Measurements from ENCODE around the gene PDE3A. TPM values are rescaled to one million over a fixed set of nuclear protein-coding genes. Genes with fewer than 3 reads are reported as not detected.

Gene PDE3A
- total RNA-seq, 1 donor from 2014 or later: 27.9 TPM

- TF ChIP-seq, protein P1, sequence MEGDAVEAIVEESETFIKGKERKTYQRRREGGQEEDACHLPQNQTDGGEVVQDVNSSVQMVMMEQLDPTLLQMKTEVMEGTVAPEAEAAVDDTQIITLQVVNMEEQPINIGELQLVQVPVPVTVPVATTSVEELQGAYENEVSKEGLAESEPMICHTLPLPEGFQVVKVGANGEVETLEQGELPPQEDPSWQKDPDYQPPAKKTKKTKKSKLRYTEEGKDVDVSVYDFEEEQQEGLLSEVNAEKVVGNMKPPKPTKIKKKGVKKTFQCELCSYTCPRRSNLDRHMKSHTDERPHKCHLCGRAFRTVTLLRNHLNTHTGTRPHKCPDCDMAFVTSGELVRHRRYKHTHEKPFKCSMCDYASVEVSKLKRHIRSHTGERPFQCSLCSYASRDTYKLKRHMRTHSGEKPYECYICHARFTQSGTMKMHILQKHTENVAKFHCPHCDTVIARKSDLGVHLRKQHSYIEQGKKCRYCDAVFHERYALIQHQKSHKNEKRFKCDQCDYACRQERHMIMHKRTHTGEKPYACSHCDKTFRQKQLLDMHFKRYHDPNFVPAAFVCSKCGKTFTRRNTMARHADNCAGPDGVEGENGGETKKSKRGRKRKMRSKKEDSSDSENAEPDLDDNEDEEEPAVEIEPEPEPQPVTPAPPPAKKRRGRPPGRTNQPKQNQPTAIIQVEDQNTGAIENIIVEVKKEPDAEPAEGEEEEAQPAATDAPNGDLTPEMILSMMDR (IDR thresholded peaks at IDR 0.05): no peak
- peaks cover 4% of the 10 kb centered on the region for H3K9me3 Mint-ChIP-seq (ENCODE audit: low read depth)
- peaks cover 73% of the 10 kb centered on the region for H3K4me1 Mint-ChIP-seq (ENCODE audit: low read depth)
- H3K36me3 Mint-ChIP-seq (ENCODE audit: low read depth): no peaks in the 10 kb centered on the region
- H3K27me3 Mint-ChIP-seq (ENCODE audit: low read depth): no peaks in the 10 kb centered on the region
- H3K4me3 Mint-ChIP-seq (ENCODE audit: unreplicated experiment): no peak overlapping the region
- DNase-seq (ENCODE audit: low spot score): no peak
- H3K27ac Mint-ChIP-seq (ENCODE audit: unreplicated experiment): peak overlapping the region; percentile 13
These were observed 121.9 kb downstream of the PDE3A start for GRCh38 chr12:20490213-20490612.

GRCh38 chr12:20491290-20491689, 123.0 kb downstream of the PDE3A start:
- TF ChIP-seq, protein P1 (IDR thresholded peaks at IDR 0.05): no peak
- no peak for DNase-seq (ENCODE audit: low spot score)
- Mint-ChIP-seq H3K4me3 (ENCODE audit: unreplicated experiment) (no peak overlapping the region), H3K27ac (ENCODE audit: unreplicated experiment) (peak overlapping the region; percentile 51), H3K36me3 (ENCODE audit: low read depth) (no peaks in the 10 kb centered on the region), H3K9me3 (ENCODE audit: low read depth) (peaks cover 4% of the 10 kb centered on the region), H3K4me1 (ENCODE audit: low read depth) (peaks cover 72% of the 10 kb centered on the region), H3K27me3 (ENCODE audit: low read depth) (no peaks in the 10 kb centered on the region)

- Mint-ChIP-seq H3K9me3 (ENCODE audit: low read depth) (peaks cover 4% of the 10 kb centered on the region), H3K36me3 (ENCODE audit: low read depth) (no peaks in the 10 kb centered on the region), H3K4me3 (ENCODE audit: unreplicated experiment) (no peak overlapping the region), H3K4me1 (ENCODE audit: low read depth) (peaks cover 71% of the 10 kb centered on the region), H3K27ac (ENCODE audit: unreplicated experiment) (no peak overlapping the region), H3K27me3 (ENCODE audit: low read depth) (no peaks in the 10 kb centered on the region)
- TF ChIP-seq, protein P1 (IDR thresholded peaks at IDR 0.05): no peak
- DNase-seq (ENCODE audit: low spot score): no peak
These were observed 124.0 kb downstream of the PDE3A start for GRCh38 chr12:20492251-20492760.

GRCh38 chr12:20493934-20494333, 125.6 kb downstream of the PDE3A start:
- Mint-ChIP-seq H3K4me1 (ENCODE audit: low read depth) (peaks cover 62% of the 10 kb centered on the region), H3K4me3 (ENCODE audit: unreplicated experiment) (peak overlapping the region; percentile 10), H3K27ac (ENCODE audit: unreplicated experiment) (peak overlapping the region; percentile 46), H3K27me3 (ENCODE audit: low read depth) (no peaks in the 10 kb centered on the region), H3K9me3 (ENCODE audit: low read depth) (peaks cover 4% of the 10 kb centered on the region), H3K36me3 (ENCODE audit: low read depth) (peaks cover 1% of the 10 kb centered on the region)
- DNase-seq (ENCODE audit: low spot score): no peak
- TF ChIP-seq, protein P1 (IDR thresholded peaks at IDR 0.05): no peak

GRCh38 chr12:20494851-20495250, 126.5 kb downstream of the PDE3A start:
- peaks cover 1% of the 10 kb centered on the region for H3K36me3 Mint-ChIP-seq (ENCODE audit: low read depth)
- no peaks in the 10 kb centered on the region for H3K27me3 Mint-ChIP-seq (ENCODE audit: low read depth)
- H3K9me3 Mint-ChIP-seq (ENCODE audit: low read depth): peaks cover 4% of the 10 kb centered on the region
- H3K4me1 Mint-ChIP-seq (ENCODE audit: low read depth): peaks cover 58% of the 10 kb centered on the region
- peak overlapping the region; percentile 46 for H3K27ac Mint-ChIP-seq (ENCODE audit: unreplicated experiment)
- DNase-seq (ENCODE audit: low spot score): no peak
- H3K4me3 Mint-ChIP-seq (ENCODE audit: unreplicated experiment): no peak overlapping the region
- TF ChIP-seq, protein P1 (IDR thresholded peaks at IDR 0.05): no peak
